LNCAP (cell line): ENCODE measurements around the gene UCN.

ENCODE experiments used
- TF ChIP-seq, protein P1 (sequence below): fragments of 450-650 bp; IDR thresholded peaks from 2 replicates; pipeline ENCODE4 v1.5.1; 2017; ENCODE audit warnings: mild to moderate bottlenecking

The UCN gene, protein sequence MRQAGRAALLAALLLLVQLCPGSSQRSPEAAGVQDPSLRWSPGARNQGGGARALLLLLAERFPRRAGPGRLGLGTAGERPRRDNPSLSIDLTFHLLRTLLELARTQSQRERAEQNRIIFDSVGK

DNA sequence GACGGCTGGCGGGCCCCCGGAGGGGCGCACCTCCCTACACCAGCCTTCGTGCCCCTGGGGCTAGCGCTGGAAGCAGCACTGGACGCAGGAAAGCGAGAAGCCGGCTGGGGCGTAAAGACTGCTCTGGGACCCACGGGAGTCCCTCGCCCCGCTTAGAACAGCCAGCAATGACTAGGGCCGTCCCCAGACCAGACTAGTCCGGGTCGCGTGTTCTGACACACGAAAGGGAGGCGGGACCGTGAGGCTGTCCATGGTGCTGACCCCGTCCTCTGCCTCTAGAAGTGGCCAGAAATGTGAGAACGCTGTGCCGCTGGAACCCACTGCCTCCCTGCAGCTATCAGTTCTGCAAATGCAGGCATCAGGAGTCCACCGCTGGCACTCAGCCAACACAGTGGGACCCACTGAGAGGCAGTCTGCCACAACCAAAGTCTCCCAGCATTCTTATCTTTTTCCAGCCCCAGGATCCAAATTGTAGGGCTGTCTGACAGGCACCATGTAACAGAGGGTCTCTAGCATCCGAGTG, at the start of gene UCN:
Gene UCN (minus strand): TSS at position 87 of the 523 bp plus-strand sequence. CDS start 550 bp downstream, outside the sequence.
- TF ChIP-seq, protein P1, sequence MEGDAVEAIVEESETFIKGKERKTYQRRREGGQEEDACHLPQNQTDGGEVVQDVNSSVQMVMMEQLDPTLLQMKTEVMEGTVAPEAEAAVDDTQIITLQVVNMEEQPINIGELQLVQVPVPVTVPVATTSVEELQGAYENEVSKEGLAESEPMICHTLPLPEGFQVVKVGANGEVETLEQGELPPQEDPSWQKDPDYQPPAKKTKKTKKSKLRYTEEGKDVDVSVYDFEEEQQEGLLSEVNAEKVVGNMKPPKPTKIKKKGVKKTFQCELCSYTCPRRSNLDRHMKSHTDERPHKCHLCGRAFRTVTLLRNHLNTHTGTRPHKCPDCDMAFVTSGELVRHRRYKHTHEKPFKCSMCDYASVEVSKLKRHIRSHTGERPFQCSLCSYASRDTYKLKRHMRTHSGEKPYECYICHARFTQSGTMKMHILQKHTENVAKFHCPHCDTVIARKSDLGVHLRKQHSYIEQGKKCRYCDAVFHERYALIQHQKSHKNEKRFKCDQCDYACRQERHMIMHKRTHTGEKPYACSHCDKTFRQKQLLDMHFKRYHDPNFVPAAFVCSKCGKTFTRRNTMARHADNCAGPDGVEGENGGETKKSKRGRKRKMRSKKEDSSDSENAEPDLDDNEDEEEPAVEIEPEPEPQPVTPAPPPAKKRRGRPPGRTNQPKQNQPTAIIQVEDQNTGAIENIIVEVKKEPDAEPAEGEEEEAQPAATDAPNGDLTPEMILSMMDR = no peak

DNA sequence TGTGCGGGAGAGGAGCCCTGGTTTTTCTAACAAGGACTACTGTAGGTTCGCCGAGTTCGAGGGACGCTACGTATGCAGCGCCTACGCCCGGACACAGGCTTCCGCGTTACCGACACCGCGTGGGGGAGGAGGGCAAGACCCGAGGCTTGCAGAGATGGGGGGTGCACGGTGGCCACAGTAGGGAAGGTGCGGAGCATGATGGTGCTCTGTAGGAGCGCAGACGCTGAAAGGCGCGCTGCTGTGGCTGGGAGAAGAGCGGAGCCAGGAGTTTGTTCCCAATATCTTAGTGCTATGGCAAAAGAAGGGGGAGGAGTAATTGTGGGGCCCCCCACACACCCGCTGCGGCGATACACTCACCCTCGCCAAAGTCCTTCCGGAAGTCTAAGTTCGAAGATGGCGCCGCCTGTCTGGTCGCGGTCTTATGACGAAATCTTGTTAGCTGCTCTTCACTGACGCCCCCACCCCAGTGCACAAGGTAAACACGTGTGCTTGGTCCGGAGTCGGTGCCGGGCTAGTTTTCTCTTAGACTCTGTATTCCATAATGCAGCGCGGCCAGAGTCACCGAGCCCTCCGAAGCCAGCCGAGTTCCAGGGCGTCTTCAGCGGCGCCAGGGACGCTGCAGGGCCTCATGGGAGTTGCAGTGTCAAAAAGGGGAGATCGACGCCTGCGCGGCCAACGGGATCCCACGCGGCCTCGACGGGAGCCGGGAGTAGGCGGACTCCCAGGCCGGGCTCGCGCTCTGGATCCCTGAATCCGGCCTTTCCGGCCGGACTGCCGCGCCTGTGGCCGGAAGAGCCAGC, 48.3 kb upstream of the UCN start, which contains the start of gene GTF3C2:
Gene GTF3C2 (minus strand): TSS at position 383 of the 800 bp plus-strand sequence. CDS start 13,210 bp downstream, outside the sequence.
- TF ChIP-seq, protein P1 = no peak

DNA sequence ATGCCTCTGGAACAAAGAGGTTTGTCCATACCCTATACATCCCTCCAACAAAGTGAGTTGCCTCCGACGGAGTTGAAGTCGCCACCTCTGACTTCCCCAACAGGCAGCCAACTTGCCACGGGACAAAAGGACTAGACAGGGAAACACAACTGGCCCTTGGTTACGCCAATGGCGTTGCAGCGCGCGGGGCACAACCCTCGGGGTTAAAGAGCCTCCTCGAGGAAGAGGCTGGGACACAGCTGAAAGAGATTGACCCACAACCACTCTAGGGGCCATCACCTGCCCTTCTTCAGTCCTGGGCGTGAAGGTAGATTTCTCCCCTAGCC, 47.8 kb upstream of the UCN start:
- TF ChIP-seq, protein P1 = no peak

DNA sequence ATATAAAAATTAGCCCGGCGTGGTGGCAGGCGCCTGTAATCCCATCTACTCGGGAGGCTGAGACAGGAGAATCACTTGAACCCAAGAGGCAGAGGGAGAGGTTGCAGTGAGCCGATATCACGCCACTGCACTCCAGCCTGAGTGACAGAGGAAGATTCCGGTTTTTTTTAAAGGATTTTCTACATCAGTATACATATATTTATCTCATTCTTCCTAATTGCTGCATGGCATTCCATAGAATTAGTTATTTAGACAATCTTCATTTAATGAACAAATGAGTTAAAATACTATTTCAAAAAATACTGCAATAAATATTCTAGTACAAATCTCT, 46.3 kb upstream of the UCN start:
- TF ChIP-seq, protein P1 = no peak

DNA sequence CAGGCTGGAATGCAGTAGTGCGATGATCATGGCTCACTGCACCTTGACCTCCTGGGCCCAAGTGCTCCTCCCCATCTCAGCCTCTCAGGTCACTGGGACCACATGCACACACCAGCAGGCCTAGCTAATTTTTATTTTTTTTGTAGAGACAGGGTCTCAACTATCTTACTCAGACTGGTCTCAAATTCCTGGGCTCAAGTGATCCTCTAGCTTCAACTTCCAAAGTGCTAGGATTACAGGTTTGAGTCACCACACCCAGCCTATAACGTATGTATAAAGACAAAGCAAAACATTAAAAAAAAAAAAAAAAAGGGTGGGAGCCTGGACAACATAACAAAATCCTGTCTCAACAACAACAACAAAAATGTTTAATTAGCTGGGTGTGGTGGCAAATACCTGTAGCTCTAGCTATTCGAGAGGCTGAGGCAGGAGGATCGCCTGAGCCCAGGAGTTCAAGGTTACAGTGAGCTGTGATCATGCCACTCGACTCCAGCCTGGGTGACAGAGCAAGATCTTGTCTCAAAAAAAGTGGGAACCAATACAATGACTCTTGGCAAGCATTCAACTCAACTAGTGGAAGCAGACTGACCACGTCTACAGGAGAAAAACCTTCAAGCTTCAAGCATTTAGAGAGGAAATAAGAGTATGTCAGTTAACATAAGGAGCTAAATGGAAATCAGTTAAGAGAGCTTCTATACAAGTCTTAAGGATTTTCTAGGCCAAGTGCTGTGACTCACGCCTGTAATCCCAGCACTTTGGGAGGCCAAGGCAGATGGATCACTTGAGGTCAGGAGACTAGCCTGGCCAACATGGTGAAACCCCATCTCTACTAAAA, 45.7 kb upstream of the UCN start:
- TF ChIP-seq, protein P1 = no peak

DNA sequence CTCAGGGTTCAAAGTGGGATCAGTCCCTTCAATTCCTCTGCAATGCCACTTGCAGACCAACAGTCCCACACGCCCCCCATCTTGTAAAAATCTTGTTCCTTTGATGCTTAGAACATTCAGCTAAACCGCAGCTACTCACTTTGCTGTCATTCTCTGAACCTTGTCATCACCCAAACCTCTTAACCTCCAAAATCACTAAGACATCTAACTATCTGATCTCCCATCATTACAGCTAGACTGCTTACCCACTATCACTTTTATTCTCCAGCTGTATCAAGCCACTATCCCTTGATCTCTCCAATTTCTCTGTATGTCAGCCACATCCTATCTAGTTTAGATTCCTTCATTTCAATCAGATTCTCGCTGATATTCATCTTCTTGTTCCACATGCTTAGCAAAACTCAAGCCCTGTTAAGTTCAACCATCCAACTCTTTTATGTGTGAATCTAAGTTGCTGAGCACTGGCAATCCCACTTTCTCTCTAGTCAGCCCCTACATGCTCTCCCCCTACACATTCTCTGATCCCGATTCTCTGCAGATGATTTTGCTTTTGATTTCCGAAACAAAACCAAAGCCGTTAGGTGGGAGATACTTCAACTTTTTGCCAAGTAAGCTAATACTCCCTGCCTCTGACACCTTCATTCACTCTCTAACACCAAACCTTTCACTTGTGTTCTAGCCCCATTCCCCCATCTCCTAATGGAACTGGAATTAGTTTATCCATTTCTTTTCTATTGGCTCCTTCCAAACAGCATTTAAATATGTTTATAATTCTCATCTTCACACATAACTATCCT, 43.8 kb upstream of the UCN start:
- TF ChIP-seq, protein P1 = no peak
